ENCODE data around the gene ADARB1. TPM values are rescaled to one million over a fixed set of nuclear protein-coding genes. Genes with fewer than 3 reads are reported as not detected.

The ADARB1 gene
- polyA plus RNA-seq, 3 donors: 0.40 to 2.6 (median 1.0) TPM

DNA sequence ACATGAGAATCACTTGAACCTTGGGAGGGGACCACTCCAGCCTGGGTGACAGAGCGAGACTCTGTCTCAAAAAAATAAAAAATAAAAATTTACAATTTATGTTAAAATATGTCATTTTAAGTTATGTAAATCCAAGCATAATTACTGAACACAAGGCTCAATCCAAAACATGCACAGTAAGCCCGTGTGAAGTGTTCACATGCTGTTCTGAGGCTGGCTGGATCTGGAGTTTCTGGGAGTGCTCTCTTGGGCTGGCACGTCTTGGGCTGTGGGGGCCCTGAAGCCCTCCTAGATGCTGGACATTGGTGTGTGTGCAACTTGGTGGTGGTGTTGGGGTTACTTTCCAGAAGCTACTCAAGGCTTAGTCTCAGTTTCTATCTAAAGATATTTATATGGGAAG, 25.2 kb downstream of the ADARB1 start:
- H3K79me2 ChIP-seq (ENCODE audit: insufficient read depth, low read length): no peaks in the 10 kb centered on the region
- no peaks in the 10 kb centered on the region for H4K20me1 ChIP-seq (ENCODE audit: insufficient read depth, low read length)
- no peaks in the 10 kb centered on the region for H3K36me3 ChIP-seq (replicated peaks in 1 of 2; ENCODE audit: control insufficient read depth in 1 of 2, insufficient read depth in 2 of 2, low read length in 2 of 2)
- TF ChIP-seq, protein P1, sequence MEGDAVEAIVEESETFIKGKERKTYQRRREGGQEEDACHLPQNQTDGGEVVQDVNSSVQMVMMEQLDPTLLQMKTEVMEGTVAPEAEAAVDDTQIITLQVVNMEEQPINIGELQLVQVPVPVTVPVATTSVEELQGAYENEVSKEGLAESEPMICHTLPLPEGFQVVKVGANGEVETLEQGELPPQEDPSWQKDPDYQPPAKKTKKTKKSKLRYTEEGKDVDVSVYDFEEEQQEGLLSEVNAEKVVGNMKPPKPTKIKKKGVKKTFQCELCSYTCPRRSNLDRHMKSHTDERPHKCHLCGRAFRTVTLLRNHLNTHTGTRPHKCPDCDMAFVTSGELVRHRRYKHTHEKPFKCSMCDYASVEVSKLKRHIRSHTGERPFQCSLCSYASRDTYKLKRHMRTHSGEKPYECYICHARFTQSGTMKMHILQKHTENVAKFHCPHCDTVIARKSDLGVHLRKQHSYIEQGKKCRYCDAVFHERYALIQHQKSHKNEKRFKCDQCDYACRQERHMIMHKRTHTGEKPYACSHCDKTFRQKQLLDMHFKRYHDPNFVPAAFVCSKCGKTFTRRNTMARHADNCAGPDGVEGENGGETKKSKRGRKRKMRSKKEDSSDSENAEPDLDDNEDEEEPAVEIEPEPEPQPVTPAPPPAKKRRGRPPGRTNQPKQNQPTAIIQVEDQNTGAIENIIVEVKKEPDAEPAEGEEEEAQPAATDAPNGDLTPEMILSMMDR (IDR thresholded peaks at IDR 0.05): no peak
- H3K9me3 ChIP-seq (replicated peaks in 1 of 2; ENCODE audit: control insufficient read depth in 1 of 2, insufficient read depth in 1 of 2, low read length in 2 of 2): no peaks in the 10 kb centered on the region
- no peak overlapping the region for H3K27ac ChIP-seq (ENCODE audit: low read depth in 1 of 2, low read length in 2 of 2)
- peaks cover 0 to 2% of the 10 kb centered on the region in 2 donors for H3K4me1 ChIP-seq (ENCODE audit: control insufficient read depth in 1 of 2, insufficient read depth in 2 of 2, low read length in 2 of 2)
- peak overlapping the region in 1 of 7 donors; percentile 45 for H3K27ac Mint-ChIP-seq
- no peak overlapping the region for H3K4me3 ChIP-seq (replicated peaks in 1 of 3; ENCODE audit: low read depth in 2 of 3, low read length in 3 of 3)
- no peak overlapping the region for H3K4me3 Mint-ChIP-seq
- peaks cover 1 to 3% (median 2%) of the 10 kb centered on the region in 3 donors for H3K27me3 Mint-ChIP-seq (ENCODE audit: low read depth in 3 of 3)
- WGBS (ENCODE audit: insufficient coverage): 100% methylated on average over 1 of the region's 3 CpGs
- H3K27me3 ChIP-seq (ENCODE audit: control insufficient read depth in 2 of 2, insufficient read depth in 2 of 2, low read length in 2 of 2): no peaks in the 10 kb centered on the region
- H3K4me1 Mint-ChIP-seq: peaks cover 21% of the 10 kb centered on the region
- H3K9ac ChIP-seq (ENCODE audit: insufficient read depth, low read length, poor library complexity, severe bottlenecking): no peak overlapping the region
- no peak overlapping the region for H2AFZ ChIP-seq (ENCODE audit: insufficient read depth, low read depth, low read length, poor library complexity, severe bottlenecking)
- intact Hi-C loops (cut with micrococcal nuclease): no loop called here
- no peaks in the 10 kb centered on the region for H3K9me3 Mint-ChIP-seq
- no peak for DNase-seq
- no peaks in the 10 kb centered on the region for H3K36me3 Mint-ChIP-seq
- no peak overlapping the region for H3K4me2 ChIP-seq (replicated peaks; ENCODE audit: extremely low read depth, low read length, poor library complexity, severe bottlenecking)

DNA sequence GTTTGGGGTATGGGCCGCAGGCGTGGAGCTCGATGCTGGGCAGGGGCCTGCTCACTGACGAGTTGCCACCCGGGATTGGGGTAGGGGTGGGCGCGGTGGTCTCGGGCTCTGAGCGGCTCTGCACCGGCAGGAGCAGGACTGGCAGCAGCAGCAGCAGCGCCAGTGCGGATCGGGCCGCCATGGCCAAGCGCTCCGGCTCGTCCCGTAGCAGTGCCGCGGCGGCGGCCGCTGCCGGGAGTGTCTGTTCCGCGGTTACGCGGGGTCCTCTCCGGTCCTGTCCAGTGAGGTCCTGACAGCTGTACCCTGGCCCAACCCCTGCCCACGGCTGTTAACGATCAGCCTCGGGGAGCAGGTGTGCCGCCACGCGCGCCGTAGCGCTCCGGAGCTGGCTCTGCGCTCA, 26.5 kb downstream of the ADARB1 start:
- Mint-ChIP-seq H3K27me3 (ENCODE audit: low read depth in 3 of 3) (peaks cover 0 to 7% (median 1%) of the 10 kb centered on the region in 3 donors), H3K36me3 (no peaks in the 10 kb centered on the region)
- WGBS (ENCODE audit: insufficient coverage): 95% methylated on average over 37 of the region's 40 CpGs

More for the DNA sequence above, 26.5 kb downstream of the ADARB1 start:
- Histone ChIP-seq H3K9me3 (replicated peaks in 1 of 2; ENCODE audit: control insufficient read depth in 1 of 2, insufficient read depth in 1 of 2, low read length in 2 of 2) (no peaks in the 10 kb centered on the region), H4K20me1 (ENCODE audit: insufficient read depth, low read length) (no peaks in the 10 kb centered on the region), H3K27me3 (ENCODE audit: control insufficient read depth in 2 of 2, insufficient read depth in 2 of 2, low read length in 2 of 2) (no peaks in the 10 kb centered on the region), H3K27ac (ENCODE audit: low read depth in 1 of 2, low read length in 2 of 2) (no peak overlapping the region), H3K4me2 (replicated peaks; ENCODE audit: extremely low read depth, low read length, poor library complexity, severe bottlenecking) (no peak overlapping the region), H2AFZ (ENCODE audit: insufficient read depth, low read depth, low read length, poor library complexity, severe bottlenecking) (no peak overlapping the region), H3K4me3 (replicated peaks in 1 of 3; ENCODE audit: low read depth in 2 of 3, low read length in 3 of 3) (no peak overlapping the region), H3K4me1 (ENCODE audit: control insufficient read depth in 1 of 2, insufficient read depth in 2 of 2, low read length in 2 of 2) (peaks cover 0 to 4% of the 10 kb centered on the region in 2 donors), H3K9ac (ENCODE audit: insufficient read depth, low read length, poor library complexity, severe bottlenecking) (no peak overlapping the region), H3K79me2 (ENCODE audit: insufficient read depth, low read length) (no peaks in the 10 kb centered on the region), H3K36me3 (replicated peaks in 1 of 2; ENCODE audit: control insufficient read depth in 1 of 2, insufficient read depth in 2 of 2, low read length in 2 of 2) (no peaks in the 10 kb centered on the region)
- Mint-ChIP-seq H3K27ac (no peak overlapping the region), H3K4me1 (peaks cover 23% of the 10 kb centered on the region), H3K4me3 (no peak overlapping the region), H3K9me3 (no peaks in the 10 kb centered on the region)
- no peak for DNase-seq
- TF ChIP-seq, protein P1 (IDR thresholded peaks at IDR 0.05): no peak
- intact Hi-C loops (cut with micrococcal nuclease): no loop called here

Data from CD14-positive monocyte (primary cell).